HepG2 (cell line): ENCODE results near the gene ABTB2. TPM values are rescaled to one million over a fixed set of nuclear protein-coding genes. Genes with fewer than 3 reads are reported as not detected.

Source experiments
- GATAD2A ChIP-seq: IDR thresholded peaks from 2 replicates; pipeline ENCODE4 v1.6.1; 2016
- KDM4B ChIP-seq: sonication (generic); formaldehyde crosslinking; IDR thresholded peaks from 2 replicates; pipeline ENCODE4 v1.4.0; 2020; ENCODE audit warnings: missing genetic modification reagents
- SIX4 ChIP-seq: sonication (generic); formaldehyde crosslinking; IDR thresholded peaks from 2 replicates; pipeline ENCODE4 v1.4.0; 2020; ENCODE audit warnings: missing genetic modification reagents
- SMAD1 ChIP-seq: sonication (generic); formaldehyde crosslinking; IDR thresholded peaks from 2 replicates; pipeline ENCODE4 v1.4.0; 2020; ENCODE audit warnings: missing genetic modification reagents, low read depth, mild to moderate bottlenecking, borderline replicate concordance
- TAF15 ChIP-seq: fragments of 200-400 bp; formaldehyde crosslinking; IDR thresholded peaks from one replicate; pipeline ENCODE4 v1.6.1; 2018; ENCODE audit warnings: mild to moderate bottlenecking, low read depth, low read length; ENCODE audit not compliant: poor library complexity, severe bottlenecking
- TBX2 ChIP-seq: sonication (generic); formaldehyde crosslinking; IDR thresholded peaks from 2 replicates; pipeline ENCODE4 v1.5.0; 2020; ENCODE audit warnings: missing genetic modification reagents, mild to moderate bottlenecking, borderline replicate concordance
- TCF7 ChIP-seq: sonication (generic); IDR thresholded peaks from 2 replicates; pipeline ENCODE4 v1.6.1; 2016; ENCODE audit warnings: antibody characterized with exemption, low read depth
- TEAD2 ChIP-seq: sonication (generic); formaldehyde crosslinking; IDR thresholded peaks from 2 replicates; pipeline ENCODE4 v1.9.0; 2021; ENCODE audit warnings: missing genetic modification reagents
- THAP9 ChIP-seq: sonication (generic); formaldehyde crosslinking; IDR thresholded peaks from 2 replicates; pipeline ENCODE4; 2020; ENCODE audit warnings: missing genetic modification reagents, mild to moderate bottlenecking, borderline replicate concordance
- USF2 ChIP-seq, 2 experiments: sonication (generic) in 1 of 2; formaldehyde crosslinking in 1 of 2; IDR thresholded peaks; 2 replicates each; pipeline versions ENCODE4 v1.5.1 to v1.6.1; 2011 to 2020; ENCODE audit warnings: borderline replicate concordance in 1 of 2, low read depth in 1 of 2, low read length in 1 of 2, mild to moderate bottlenecking in 1 of 2, missing genetic modification reagents in 1 of 2, moderate library complexity in 1 of 2
- ZFP62 ChIP-seq: sonication (generic); formaldehyde crosslinking; IDR thresholded peaks from 2 replicates; pipeline ENCODE4 v1.4.0; 2020; ENCODE audit warnings: missing genetic modification reagents
- ZHX1 ChIP-seq: sonication (generic); formaldehyde crosslinking; IDR thresholded peaks from 2 replicates; pipeline ENCODE4 v1.8.1; 2022; ENCODE audit warnings: low read depth, mild to moderate bottlenecking, missing genetic modification reagents
- ZNF280D ChIP-seq: sonication (generic); formaldehyde crosslinking; IDR thresholded peaks from 2 replicates; pipeline ENCODE4 v1.5.1; 2020; ENCODE audit warnings: mild to moderate bottlenecking, missing genetic modification reagents
- ZNF414 ChIP-seq: sonication (generic); formaldehyde crosslinking; IDR thresholded peaks from 2 replicates; pipeline ENCODE4 v1.5.0; 2020; ENCODE audit warnings: missing genetic modification reagents
- ZNF614 ChIP-seq: IDR thresholded peaks from 2 replicates; pipeline ENCODE4 v1.6.1; 2018; ENCODE audit warnings: missing biosample characterization, missing genetic modification reagents, inconsistent platforms, borderline replicate concordance
- polyA plus RNA-seq, 8 experiments: library from polyadenylated mRNA; depleted of rRNA in 3 of 8; stranded (reverse) in 7 of 8; unstranded in 1 of 8; fragments of >200 nt; fragmentation: Illumina TruSeq in 4 of 8; extraction: Trizol in 4 of 8; gene quantifications; 2 replicates each; pipeline versions ENCODE4 v1.2.1 to v1.2.3, GENCODE V29; 2011 to 2016; ENCODE audit warnings: low read depth in 4 of 8, missing spikeins in 1 of 8, mixed read lengths in 1 of 8; ENCODE audit not compliant: insufficient read depth in 1 of 8
- total RNA-seq, 5 experiments: library from RNA; depleted of rRNA; stranded (reverse); fragments of >200 nt; fragmentation: Illumina TruSeq; extraction: Trizol; gene quantifications; 2 replicates each; pipeline ENCODE4 v1.2.3, GENCODE V29; 2016; ENCODE audit warnings: low read depth in 1 of 5

ABTB2 gene
- total and polyA plus RNA-seq, 2 of the 13 experiments (the other 11 are each of a cell fraction or from before 2014, with no cell fraction given) = 5.1 to 15.4 TPM

- TF ChIP-seq KDM4B (CRISPR knock-in tag) (no peak), ZFP62 (CRISPR knock-in tag) (no peak), ZHX1 (CRISPR knock-in tag) (no peak; the same call in 1 of the 2 replicates), SIX4 (CRISPR knock-in tag) (peak; percentile 13; the same call in 1 of the 2 replicates), TAF15 (no peak), SMAD1 (CRISPR knock-in tag) (peak; percentile 69; the same call in 1 of the 2 replicates), USF2 (IDR thresholded peaks at IDR 0.05; ENCODE audit: low read depth, low read length) (0 out of 2 replicates have a peak, but pooled peaks have one; percentile 12), USF2 (CRISPR knock-in tag; IDR thresholded peaks at IDR 0.05; ENCODE audit: borderline replicate concordance) (no peak), TCF7 (no peak), TEAD2 (no peak), ZNF414 (CRISPR knock-in tag) (0 out of 2 replicates have a peak, but pooled peaks have one; percentile 66), ZNF280D (CRISPR knock-in tag) (0 out of 2 replicates have a peak, but pooled peaks have one; percentile 36), GATAD2A (peak; percentile 51; the same call in 1 of the 2 replicates), ZNF614 (no peak), THAP9 (peak; percentile 60; the same call in 1 of the 2 replicates), TBX2 (CRISPR knock-in tag) (peak; percentile 65; the same call in 1 of the 2 replicates)
Observed at GRCh38 chr11:34358728-34359547, 1.1 kb upstream of the ABTB2 start (continued).
